GM21515 (cell line): ENCODE data around the gene NMBR.
"Not testable (repeated sequence)": the region's sequence is repeated elsewhere in the genome, so short reads cannot be mapped to it uniquely, and the experiment has no call there.

Source experiments
- ATAC-seq: cut with Tn5 transposase; IDR thresholded peaks from one replicate; pipeline ENCODE4 v1.9.1; 2021; ENCODE audit not compliant: unreplicated experiment

NMBR gene

DNA sequence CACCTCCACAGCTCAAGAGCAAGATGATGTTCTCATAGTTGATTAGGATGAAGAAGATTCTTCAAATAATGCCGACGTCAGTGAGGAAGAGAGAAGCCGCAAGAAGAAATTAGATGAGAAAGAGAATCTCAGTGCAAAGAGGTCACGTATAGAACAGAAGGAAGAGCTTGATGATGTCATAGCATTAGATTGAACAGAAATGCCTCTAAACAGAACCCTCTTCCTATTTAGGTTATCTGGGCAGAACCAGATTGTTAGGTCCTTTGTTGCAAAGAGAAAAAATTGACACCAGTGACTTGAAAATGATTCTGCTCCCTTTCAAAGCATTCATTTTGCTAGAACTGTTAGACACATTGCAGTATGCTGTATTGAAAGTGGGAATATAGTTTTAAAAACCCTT, 84.1 kb downstream of the NMBR start:
- not testable (repeated sequence) for ATAC-seq

DNA sequence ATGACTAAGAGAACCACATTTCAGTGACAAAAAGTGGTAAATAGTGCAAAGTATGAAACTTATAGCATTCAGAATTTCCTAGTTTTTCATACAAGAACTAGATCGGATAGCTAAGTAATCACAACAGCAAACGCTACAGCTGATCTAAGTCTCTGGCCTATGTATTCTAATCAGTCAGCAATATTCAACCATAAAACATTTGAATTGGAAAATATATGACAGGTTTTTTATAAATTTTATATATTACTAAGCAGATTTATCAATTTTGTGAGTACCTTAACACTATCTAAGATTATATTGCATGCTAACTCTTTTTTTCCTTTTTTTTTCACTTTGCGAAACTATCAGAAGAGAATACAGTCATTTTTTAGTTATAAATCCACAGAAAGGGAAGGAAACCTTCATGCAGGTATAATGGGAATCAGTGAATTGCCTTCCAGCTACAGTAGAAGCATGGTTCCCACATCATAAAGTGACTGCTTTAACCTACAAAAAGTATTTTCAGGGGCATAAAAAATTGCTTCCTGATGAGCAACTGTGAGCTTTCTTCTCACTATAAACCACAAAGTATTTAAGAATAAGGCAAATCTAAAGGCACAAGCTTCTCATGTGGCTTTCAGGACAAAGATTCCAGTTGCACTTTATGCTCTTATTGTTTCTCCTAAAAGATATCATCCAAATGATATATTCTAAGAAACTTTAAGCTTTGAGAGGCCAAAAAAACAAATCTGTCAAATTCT, 88.2 kb downstream of the NMBR start:
- no peak for ATAC-seq

- ATAC-seq = peak; percentile 74
Observed at GRCh38 chr6:142055219-142055618, 91.7 kb downstream of the NMBR start.

DNA sequence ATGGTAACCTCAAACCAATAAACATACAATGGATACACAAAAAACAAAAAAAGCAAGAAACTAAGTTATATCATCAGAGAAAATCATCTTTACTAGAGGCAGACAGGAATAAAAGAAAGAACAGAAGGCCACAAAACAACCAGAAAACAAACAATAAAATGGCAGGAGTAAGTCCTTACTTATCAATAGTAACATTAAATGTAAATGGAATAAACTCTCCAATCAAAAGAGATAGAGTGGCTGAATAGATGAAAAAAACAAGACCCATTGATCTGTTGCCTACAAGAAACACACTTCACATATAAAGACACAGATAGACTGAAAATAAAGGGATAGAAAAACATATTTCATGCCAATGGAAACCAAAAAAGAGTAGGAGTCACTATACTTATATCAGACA, 95.5 kb downstream of the NMBR start:
- ATAC-seq = no peak

DNA sequence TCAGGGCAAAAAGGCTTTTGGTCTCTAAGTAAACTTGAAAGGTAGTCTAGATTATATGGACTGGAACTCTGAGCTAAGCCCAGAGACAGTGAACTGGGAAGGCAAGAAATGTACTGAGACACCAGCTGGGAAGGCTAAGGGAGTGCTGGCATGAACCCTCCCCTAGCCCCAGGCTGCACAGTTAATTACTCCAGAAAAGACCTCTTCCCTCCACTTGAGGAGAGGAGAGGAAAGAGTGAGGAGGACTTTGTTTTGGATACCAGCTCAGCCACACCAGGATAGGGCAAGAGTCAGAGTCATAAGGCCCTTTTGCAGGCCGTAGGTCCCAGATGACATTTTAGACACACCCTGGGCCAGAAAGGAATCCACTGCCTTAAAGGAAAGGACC, 98.3 kb downstream of the NMBR start:
- ATAC-seq = no peak

GRCh38 chr6:142047934-142048592, 98.9 kb downstream of the NMBR start:
- no peak for ATAC-seq

DNA sequence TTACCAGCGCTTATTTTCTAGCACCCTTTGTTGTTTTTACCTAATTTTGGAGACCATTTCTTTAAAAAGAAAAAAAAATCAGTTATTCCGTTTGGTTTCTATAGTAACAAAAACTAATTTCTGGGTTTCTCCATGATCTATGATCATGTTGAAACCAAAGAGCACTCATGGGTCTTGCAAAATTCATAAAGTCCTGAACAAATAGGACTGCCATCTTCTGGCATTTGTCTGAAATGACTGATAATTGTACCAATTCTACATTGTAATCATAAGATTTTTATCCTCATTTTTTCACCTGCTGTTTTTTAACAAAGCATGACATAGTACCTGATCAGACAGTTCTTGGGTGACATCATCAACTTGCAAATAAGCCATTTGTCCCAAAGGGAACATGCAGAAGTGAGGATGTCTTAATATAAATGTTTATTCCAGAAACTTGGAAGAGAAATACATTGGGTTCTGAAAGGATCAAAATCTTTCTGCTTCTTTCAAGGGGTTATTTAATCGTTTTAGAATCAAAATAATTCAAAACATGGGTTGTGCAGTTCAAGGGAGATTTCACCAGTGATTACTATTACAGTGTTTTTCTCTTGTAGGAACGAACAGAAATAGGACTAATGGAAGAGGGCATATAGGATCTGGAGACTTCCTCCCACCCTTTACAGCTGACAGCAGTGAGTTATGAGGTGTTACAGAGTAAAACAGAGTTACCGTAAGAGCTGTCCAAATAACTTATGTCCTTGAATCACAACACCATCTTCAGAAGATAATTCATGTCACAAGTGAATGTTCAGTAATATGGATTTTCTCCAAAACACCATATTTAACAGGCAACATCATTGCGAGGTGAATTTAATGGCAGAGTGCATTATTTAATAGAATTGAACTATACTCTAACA, 101.3 kb downstream of the NMBR start:
- no peak for ATAC-seq

DNA sequence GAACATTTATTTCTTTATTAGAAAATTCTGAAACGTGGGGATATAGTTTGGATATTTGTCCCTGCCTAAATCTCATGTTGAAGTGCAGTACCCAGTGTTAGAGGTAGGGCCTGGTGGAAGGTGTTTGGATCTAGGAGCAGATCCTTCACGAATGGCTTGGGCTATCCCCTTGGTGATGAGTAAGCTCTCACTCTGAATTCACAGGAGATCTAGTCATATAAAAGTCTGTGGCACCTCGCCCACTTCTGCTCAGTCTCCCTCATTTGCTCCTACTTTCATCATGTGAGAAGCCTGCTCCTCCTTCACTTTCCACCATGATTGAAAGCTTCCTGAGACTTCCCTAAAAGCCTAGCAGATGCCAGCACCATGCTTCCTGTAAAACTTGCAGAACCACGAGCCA, 111.0 kb downstream of the NMBR start:
- no peak for ATAC-seq

- ATAC-seq = no peak
Observed at GRCh38 chr6:142031035-142031434, 115.9 kb downstream of the NMBR start.

DNA sequence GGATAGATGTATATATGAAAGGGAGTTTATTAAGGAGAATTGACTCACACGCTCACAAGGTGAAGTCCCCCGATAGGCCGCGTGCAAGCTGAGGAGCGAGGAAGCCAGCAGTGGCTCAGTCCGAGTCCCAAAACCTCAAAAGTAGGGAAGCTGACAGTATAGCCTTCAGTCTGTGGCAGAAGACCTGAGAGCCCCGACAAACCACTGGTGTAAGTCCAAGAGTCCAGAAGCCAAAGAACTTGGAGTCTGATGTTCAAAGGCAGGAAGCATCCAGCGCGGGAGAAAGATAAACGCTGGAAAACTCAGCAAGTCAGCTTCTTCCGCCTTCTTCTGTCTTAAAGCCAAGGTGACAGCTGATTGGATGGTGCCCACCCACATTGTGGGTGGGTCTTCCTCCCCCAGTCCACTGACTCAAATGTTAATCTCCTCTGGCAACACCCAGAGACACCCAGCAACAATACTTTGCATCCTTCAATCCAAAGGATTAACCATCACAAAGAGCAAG, 116.8 kb downstream of the NMBR start:
- no peak for ATAC-seq

- no peak for ATAC-seq
Observed at GRCh38 chr6:142028527-142028926, 118.4 kb downstream of the NMBR start.

GRCh38 chr6:142027804-142028203, 119.1 kb downstream of the NMBR start:
- not testable (repeated sequence) for ATAC-seq

- ATAC-seq = no peak
Observed at GRCh38 chr6:142027074-142027473, 119.8 kb downstream of the NMBR start.

DNA sequence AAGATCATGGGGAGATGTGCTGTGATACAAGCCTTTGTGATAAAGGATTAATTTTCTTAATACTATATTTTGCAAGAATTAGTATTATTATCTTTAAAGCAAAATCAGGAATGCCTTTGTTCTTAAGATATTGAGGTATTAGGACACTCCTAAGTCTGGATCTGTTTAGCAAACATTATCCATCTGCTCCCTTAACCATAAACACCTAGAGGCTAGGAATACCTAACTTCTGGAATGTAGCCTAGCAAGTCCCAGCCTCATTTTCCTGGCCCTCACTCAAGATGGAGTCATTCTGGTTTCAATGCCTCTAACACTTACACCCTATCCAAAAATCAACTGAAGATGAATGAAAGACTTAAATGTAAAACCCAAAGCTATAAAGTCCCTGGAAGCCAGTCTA, 120.5 kb downstream of the NMBR start:
- no peak for ATAC-seq
